CD14-positive monocyte (primary cell): Measurements from ENCODE around the gene KNDC1. TPM values are rescaled to one million over a fixed set of nuclear protein-coding genes. Genes with fewer than 3 reads are reported as not detected.

Experiments
- DNase-seq, 3 donors: peaks; one replicate each; pipeline ENCODE4 v3.0.0-alpha.2; 2011 to 2022
- H2AFZ ChIP-seq: 2 replicates; pipeline ENCODE4 v1.6.0; 2012; ENCODE audit warnings: mild to moderate bottlenecking, low read depth, low read length, inconsistent platforms; ENCODE audit not compliant: insufficient read depth, poor library complexity, severe bottlenecking
- H3K27ac ChIP-seq, 2 donors: 1 replicate in 1 of 2; 2 replicates in 1 of 2; pipeline ENCODE4 v1.5.1; 2012 to 2013; ENCODE audit warnings: low read length in 2 of 2, control low read depth in 1 of 2, inconsistent platforms in 1 of 2, low read depth in 1 of 2, mild to moderate bottlenecking in 1 of 2
- H3K27me3 ChIP-seq, 2 donors: one replicate each; pipeline versions ENCODE4 v1.6.0 to v1.6.1; 2011 to 2013; ENCODE audit warnings: low read length in 2 of 2; ENCODE audit not compliant: control insufficient read depth in 2 of 2, insufficient read depth in 2 of 2
- H3K36me3 ChIP-seq, 2 donors: replicated peaks in 1 of 2; 1 replicate in 1 of 2; 2 replicates in 1 of 2; pipeline versions ENCODE4 v1.5.1 to v1.6.1; 2012 to 2013; ENCODE audit warnings: low read length in 2 of 2, control low read depth in 1 of 2, inconsistent platforms in 1 of 2, mild to moderate bottlenecking in 1 of 2; ENCODE audit not compliant: insufficient read depth in 2 of 2, control insufficient read depth in 1 of 2
- H3K4me1 ChIP-seq, 2 donors: 1 replicate in 1 of 2; 2 replicates in 1 of 2; pipeline versions ENCODE4 v1.5.1 to v1.6.1; 2012 to 2013; ENCODE audit warnings: low read length in 2 of 2, control low read depth in 1 of 2, inconsistent platforms in 1 of 2, mild to moderate bottlenecking in 1 of 2, moderate library complexity in 1 of 2; ENCODE audit not compliant: insufficient read depth in 2 of 2, control insufficient read depth in 1 of 2
- H3K4me2 ChIP-seq: replicated peaks from 2 replicates; pipeline ENCODE3; 2012; ENCODE audit warnings: low read length, moderate library complexity, mild to moderate bottlenecking; ENCODE audit not compliant: poor library complexity, severe bottlenecking; ENCODE audit errors: extremely low read depth
- H3K4me3 ChIP-seq, 3 experiments: fragments of 200-600 bp in 1 of 3; sonication (generic) in 1 of 3; replicated peaks in 1 of 3; 1 replicate in 2 of 3; 2 replicates in 1 of 3; pipeline ENCODE4 v1.5.1; 2011 to 2013; ENCODE audit warnings: low read length in 3 of 3, mild to moderate bottlenecking in 3 of 3, control low read depth in 2 of 3, low read depth in 2 of 3, inconsistent platforms in 1 of 3, moderate library complexity in 1 of 3
- H3K79me2 ChIP-seq: 2 replicates; pipeline ENCODE4 v1.6.0; 2012; ENCODE audit warnings: mild to moderate bottlenecking, control low read depth, inconsistent platforms, low read length, moderate library complexity; ENCODE audit not compliant: insufficient read depth
- H3K9ac ChIP-seq: 2 replicates; pipeline ENCODE4 v1.6.0; 2017; ENCODE audit warnings: low read length, mild to moderate bottlenecking; ENCODE audit not compliant: insufficient read depth, poor library complexity, severe bottlenecking
- H3K9me3 ChIP-seq, 2 donors: replicated peaks in 1 of 2; 1 replicate in 1 of 2; 2 replicates in 1 of 2; pipeline versions ENCODE4 v1.5.1 to v1.6.1; 2012 to 2013; ENCODE audit warnings: low read length in 2 of 2, control low read depth in 1 of 2; ENCODE audit not compliant: control insufficient read depth in 1 of 2, insufficient read depth in 1 of 2
- H4K20me1 ChIP-seq: 2 replicates; pipeline ENCODE4 v1.6.0; 2012; ENCODE audit warnings: mild to moderate bottlenecking, low read length, control low read depth, moderate library complexity; ENCODE audit not compliant: insufficient read depth
- H3K27ac Mint-ChIP-seq, 7 donors: one replicate each; pipeline ENCODE4 v1.8.0; 2020; ENCODE audit warnings: mild to moderate bottlenecking in 7 of 7, mixed read lengths in 7 of 7, moderate library complexity in 6 of 7, inconsistent platforms in 2 of 7
- H3K27me3 Mint-ChIP-seq, 3 donors: one replicate each; pipeline ENCODE4 v1.8.0; 2021 to 2022; ENCODE audit warnings: low read depth in 3 of 3, mild to moderate bottlenecking in 3 of 3, mixed read lengths in 3 of 3, moderate library complexity in 3 of 3, inconsistent platforms in 1 of 3
- H3K36me3 Mint-ChIP-seq, 2 donors: one replicate each; pipeline ENCODE4 v1.8.0; 2020; ENCODE audit warnings: mixed read lengths in 2 of 2, inconsistent platforms in 1 of 2, mild to moderate bottlenecking in 1 of 2
- H3K4me1 Mint-ChIP-seq: one replicate; pipeline ENCODE4 v1.8.0; 2020; ENCODE audit warnings: mild to moderate bottlenecking, mixed read lengths
- H3K4me3 Mint-ChIP-seq, 2 donors: one replicate each; pipeline ENCODE4 v1.8.0; 2020; ENCODE audit warnings: mild to moderate bottlenecking in 2 of 2, mixed read lengths in 2 of 2, moderate library complexity in 1 of 2
- H3K9me3 Mint-ChIP-seq, 7 donors: one replicate each; pipeline ENCODE4 v1.8.0; 2020 to 2022; ENCODE audit warnings: mixed read lengths in 7 of 7, mild to moderate bottlenecking in 6 of 7, moderate library complexity in 6 of 7, inconsistent platforms in 2 of 7
- WGBS: methylation state at CpG from one replicate; pipeline ENCODE4 v1.1.5; 2013; ENCODE audit warnings: missing lambda C conversion rate; ENCODE audit not compliant: insufficient coverage; 5-methylcytosine and 5-hydroxymethylcytosine counted together
- intact Hi-C, 2 donors: fragments of 100-400 bp; cut with micrococcal nuclease; formaldehyde crosslinking; loops; one replicate each; pipeline versions ENCODE4 v1.15.0 to v1.15.1; 2023
- polyA plus RNA-seq, 3 donors: library from polyadenylated mRNA; depleted of rRNA in 1 of 3; unstranded in 2 of 3; stranded (reverse) in 1 of 3; fragments of 300-500 nt in 2 of 3; fragments of >200 nt in 1 of 3; fragmentation: Illumina TruSeq in 2 of 3; gene quantifications; 1 replicate in 2 of 3; 2 replicates in 1 of 3; pipeline ENCODE4 v1.2.3, GENCODE V29; 2012 to 2021
- TF ChIP-seq, protein P1 (sequence below): fragments of 200-600 bp; IDR thresholded peaks from one replicate; pipeline ENCODE4 v1.8.0; 2022; ENCODE audit warnings: antibody characterized with exemption, mild to moderate bottlenecking

KNDC1 gene
- polyA plus RNA-seq, 3 donors, result 0.22 to 0.80 TPM; not detected in 1

- no peak overlapping the region for H3K4me3 Mint-ChIP-seq
These were observed 106.2 kb downstream of the KNDC1 start for GRCh38 chr10:133266056-133266795.

GRCh38 chr10:133267293-133267692 is 107.3 kb downstream of the KNDC1 start:
- H3K79me2 ChIP-seq, result no peaks in the 10 kb centered on the region
- H3K4me3 Mint-ChIP-seq, result no peak overlapping the region
- intact Hi-C loops, result no loop called here
- no peaks in the 10 kb centered on the region for H3K9me3 ChIP-seq
- H3K4me1 Mint-ChIP-seq, result peaks cover 37% of the 10 kb centered on the region
- H3K4me2 ChIP-seq, result no peak overlapping the region
- no peak overlapping the region for H2AFZ ChIP-seq
- no peak overlapping the region for H3K27ac ChIP-seq
- no peak for DNase-seq
- peaks cover 56% of the 10 kb centered on the region for H4K20me1 ChIP-seq
- no peak overlapping the region for H3K9ac ChIP-seq
- peaks cover 49 to 85% of the 10 kb centered on the region in 2 donors for H3K36me3 Mint-ChIP-seq
- TF ChIP-seq, protein P1, sequence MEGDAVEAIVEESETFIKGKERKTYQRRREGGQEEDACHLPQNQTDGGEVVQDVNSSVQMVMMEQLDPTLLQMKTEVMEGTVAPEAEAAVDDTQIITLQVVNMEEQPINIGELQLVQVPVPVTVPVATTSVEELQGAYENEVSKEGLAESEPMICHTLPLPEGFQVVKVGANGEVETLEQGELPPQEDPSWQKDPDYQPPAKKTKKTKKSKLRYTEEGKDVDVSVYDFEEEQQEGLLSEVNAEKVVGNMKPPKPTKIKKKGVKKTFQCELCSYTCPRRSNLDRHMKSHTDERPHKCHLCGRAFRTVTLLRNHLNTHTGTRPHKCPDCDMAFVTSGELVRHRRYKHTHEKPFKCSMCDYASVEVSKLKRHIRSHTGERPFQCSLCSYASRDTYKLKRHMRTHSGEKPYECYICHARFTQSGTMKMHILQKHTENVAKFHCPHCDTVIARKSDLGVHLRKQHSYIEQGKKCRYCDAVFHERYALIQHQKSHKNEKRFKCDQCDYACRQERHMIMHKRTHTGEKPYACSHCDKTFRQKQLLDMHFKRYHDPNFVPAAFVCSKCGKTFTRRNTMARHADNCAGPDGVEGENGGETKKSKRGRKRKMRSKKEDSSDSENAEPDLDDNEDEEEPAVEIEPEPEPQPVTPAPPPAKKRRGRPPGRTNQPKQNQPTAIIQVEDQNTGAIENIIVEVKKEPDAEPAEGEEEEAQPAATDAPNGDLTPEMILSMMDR, result no peak
- H3K4me3 ChIP-seq, result no peak overlapping the region
- WGBS, result 95% methylated on average over 11 of the region's 14 CpGs
- H3K9me3 Mint-ChIP-seq, result no peaks in the 10 kb centered on the region
- no peaks in the 10 kb centered on the region for H3K27me3 ChIP-seq
- peaks cover 0 to 4% (median 1%) of the 10 kb centered on the region in 3 donors for H3K27me3 Mint-ChIP-seq
- peaks cover 34 to 40% of the 10 kb centered on the region in 2 donors for H3K4me1 ChIP-seq
- peaks cover 65 to 82% of the 10 kb centered on the region in 2 donors for H3K36me3 ChIP-seq
- H3K27ac Mint-ChIP-seq, result no peak overlapping the region

More at GRCh38 chr10:133266056-133266795, 106.2 kb downstream of the KNDC1 start:
- no peak overlapping the region for H3K27ac ChIP-seq
- TF ChIP-seq, protein P1, result no peak
- H3K4me1 Mint-ChIP-seq, result peaks cover 40% of the 10 kb centered on the region
- no peak overlapping the region for H3K4me3 ChIP-seq
- no peak overlapping the region for H3K4me2 ChIP-seq
- no peak for DNase-seq
- H3K27me3 ChIP-seq, result no peaks in the 10 kb centered on the region
- WGBS, result 96% methylated on average over 19 of the region's 21 CpGs
- no peak overlapping the region for H2AFZ ChIP-seq
- H3K36me3 ChIP-seq, result peaks cover 56 to 73% of the 10 kb centered on the region in 2 donors
- no peaks in the 10 kb centered on the region for H3K79me2 ChIP-seq
- peaks cover 0 to 1% (median 1%) of the 10 kb centered on the region in 3 donors for H3K27me3 Mint-ChIP-seq
- peaks cover 41 to 77% of the 10 kb centered on the region in 2 donors for H3K36me3 Mint-ChIP-seq
- H3K27ac Mint-ChIP-seq, result peak overlapping the region in 1 of 7 donors; percentile 75
- no peak overlapping the region for H3K9ac ChIP-seq
- no peaks in the 10 kb centered on the region for H3K9me3 Mint-ChIP-seq
- intact Hi-C loops, result no loop called here
- H4K20me1 ChIP-seq, result peaks cover 47% of the 10 kb centered on the region
- H3K9me3 ChIP-seq, result no peaks in the 10 kb centered on the region
- peaks cover 40 to 48% of the 10 kb centered on the region in 2 donors for H3K4me1 ChIP-seq
